Subcutaneous adipose tissue (tissue), 4 donors: Measurements from ENCODE around the gene UGGT2. TPM values are rescaled to one million over a fixed set of nuclear protein-coding genes. Genes with fewer than 3 reads are reported as not detected.

Experiments
- total RNA-seq, 4 donors: library from RNA; depleted of rRNA; stranded (reverse); fragments of >200 nt; gene quantifications; one replicate each; pipeline ENCODE4 v1.1.0, GENCODE V29; 2016
- TF ChIP-seq, protein P1 (sequence below): fragments of 450-650 bp; IDR thresholded peaks from one replicate; pipeline ENCODE4 v1.5.1; 2016; ENCODE audit warnings: low read depth, mild to moderate bottlenecking, control low read depth, antibody characterized with exemption, moderate library complexity

Gene UGGT2
- total RNA-seq, 4 donors from 2014 or later, result 59.7 to 90.8 (median 70.4) TPM

DNA sequence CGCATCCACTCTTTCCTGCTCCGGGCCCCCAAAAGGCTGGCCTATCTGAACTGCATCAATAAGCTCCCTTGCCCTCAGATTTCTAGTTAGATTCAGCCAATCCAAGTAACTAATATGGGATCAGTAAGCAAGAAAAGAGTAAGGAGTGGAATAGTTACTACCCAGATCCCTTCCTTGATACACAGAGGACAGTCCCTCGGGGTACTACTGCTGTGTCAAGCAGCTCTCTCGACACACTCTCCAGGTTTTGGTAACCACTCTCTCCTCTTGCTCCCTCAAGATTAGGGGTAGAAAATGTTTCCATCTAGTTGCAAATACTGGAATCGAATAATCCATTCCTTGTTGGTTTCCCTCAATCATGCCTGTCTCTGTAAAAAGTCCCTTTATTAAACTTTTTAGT lies 65.4 kb downstream of the UGGT2 start:
- TF ChIP-seq, protein P1, sequence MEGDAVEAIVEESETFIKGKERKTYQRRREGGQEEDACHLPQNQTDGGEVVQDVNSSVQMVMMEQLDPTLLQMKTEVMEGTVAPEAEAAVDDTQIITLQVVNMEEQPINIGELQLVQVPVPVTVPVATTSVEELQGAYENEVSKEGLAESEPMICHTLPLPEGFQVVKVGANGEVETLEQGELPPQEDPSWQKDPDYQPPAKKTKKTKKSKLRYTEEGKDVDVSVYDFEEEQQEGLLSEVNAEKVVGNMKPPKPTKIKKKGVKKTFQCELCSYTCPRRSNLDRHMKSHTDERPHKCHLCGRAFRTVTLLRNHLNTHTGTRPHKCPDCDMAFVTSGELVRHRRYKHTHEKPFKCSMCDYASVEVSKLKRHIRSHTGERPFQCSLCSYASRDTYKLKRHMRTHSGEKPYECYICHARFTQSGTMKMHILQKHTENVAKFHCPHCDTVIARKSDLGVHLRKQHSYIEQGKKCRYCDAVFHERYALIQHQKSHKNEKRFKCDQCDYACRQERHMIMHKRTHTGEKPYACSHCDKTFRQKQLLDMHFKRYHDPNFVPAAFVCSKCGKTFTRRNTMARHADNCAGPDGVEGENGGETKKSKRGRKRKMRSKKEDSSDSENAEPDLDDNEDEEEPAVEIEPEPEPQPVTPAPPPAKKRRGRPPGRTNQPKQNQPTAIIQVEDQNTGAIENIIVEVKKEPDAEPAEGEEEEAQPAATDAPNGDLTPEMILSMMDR, result no peak

DNA sequence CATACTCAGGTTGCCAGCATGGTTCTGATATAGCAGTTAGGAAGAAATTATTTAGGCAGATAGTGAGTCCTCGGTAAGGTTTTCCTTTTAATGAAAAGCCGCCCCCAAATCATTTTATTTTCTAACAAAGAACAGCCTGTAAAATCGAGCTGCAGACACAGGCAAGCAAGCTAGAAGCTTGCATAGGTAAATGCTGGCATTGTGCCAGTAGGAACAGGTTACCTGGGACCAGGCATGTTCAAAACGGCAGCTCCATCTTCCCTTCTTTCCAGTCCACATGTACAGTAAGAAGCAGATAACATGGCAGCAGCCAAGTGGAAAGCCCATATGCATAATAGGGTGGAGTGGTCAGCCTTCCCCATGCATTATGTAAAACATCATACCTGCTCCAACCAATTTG lies 71.1 kb downstream of the UGGT2 start:
- TF ChIP-seq, protein P1, result no peak

DNA sequence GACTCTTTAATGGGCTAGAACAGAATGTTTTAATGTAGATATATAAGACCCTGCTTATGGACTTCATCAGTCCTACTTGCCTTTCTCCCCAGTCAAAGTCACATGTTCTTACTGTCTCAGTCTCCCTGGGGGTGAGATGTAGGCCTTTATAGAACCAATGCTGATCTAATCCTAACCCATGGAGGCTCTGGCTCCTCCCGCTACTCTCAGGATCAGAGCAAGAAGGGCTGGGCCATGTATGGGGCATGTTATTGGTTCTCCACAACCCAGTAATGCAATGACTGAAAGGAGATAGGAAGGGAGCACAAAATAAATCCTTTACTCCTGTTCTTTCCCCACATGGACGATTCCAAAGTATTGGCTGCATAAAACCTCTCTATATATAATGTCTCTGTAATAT lies 82.3 kb downstream of the UGGT2 start:
- TF ChIP-seq, protein P1, result no peak

DNA sequence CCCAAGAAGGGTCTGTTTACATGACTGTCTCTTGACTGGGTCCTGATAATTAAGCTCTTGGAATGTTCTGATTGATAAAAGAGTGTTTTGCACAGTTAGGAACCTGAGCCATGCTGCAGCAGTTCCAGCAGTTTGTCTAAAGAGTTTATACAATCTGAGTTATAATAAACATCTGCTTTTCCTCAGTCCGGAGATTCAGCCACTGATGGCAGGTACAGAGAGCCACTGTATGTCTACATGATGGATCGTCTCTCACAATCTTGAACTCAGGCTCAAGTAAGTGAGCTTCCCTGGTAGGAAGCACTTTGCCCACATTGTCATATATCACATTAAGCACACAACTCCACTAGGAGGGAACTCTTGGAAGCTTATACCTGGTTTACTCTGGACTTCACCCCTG lies 84.3 kb downstream of the UGGT2 start:
- TF ChIP-seq, protein P1, result no peak

DNA sequence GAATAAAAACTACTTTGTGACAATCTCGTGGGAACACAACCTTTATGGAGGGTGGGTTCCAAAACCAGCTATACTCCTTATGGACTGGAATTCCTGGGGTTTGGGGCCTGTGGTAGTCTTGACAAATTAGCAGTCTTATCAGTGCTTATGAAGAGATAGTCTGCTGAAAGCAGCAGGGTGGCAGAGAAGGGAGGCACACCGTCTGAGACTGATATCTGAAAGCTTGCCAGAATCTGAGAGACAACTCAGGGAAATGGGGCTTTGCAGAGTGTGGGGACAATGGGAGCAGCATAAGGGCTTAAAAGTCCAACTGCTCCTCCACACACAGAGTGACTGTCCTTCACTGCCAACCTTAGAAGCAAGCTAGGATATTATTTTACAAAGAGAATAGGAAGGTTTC lies 95.9 kb downstream of the UGGT2 start:
- TF ChIP-seq, protein P1, result no peak

DNA sequence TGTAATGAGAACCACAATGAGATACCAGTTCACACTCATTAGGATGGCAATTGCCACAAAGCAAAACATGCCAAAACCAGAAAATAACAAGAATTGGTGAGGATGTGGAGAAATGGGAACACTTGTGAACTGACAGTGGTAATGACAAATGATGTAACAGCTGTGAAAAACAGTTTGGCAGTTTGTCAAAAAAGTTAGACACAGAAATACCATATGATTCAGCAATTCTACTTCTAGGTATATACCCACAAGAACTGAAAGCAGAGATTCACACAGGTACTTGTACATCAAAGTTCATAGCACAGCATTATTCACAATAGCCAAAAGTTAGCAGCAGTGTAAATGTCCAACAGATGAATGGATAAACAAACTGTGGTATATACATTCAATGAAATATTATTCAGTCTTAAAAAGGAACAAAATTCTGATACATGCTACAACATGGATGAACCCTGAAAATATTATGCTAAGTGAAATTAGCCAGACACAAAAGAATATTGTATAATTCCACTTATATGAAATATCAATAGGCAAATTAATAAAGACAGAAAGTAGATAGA lies 96.5 kb downstream of the UGGT2 start:
- TF ChIP-seq, protein P1, result no peak

DNA sequence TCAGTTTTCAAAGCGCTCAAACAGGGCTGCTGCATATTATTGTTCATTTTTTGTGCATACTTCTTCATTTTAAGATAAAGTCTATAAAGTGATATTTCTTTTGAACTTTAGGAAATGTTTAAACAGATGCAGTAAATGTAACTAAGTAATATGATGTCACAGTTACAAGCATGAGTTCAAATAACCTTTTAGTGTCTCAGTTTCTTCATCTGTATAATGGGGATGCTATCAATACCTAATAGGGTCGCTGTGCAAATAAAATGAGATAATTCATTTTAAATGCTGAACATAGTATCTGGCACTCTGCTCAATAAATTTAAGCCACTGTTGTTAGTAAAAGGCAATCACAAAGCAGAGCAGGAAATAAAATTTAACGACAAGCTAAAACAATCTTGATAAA lies 97.5 kb downstream of the UGGT2 start:
- TF ChIP-seq, protein P1, result no peak
